ENCODE data around the gene KCNT1.

GRCh38 chr9:135795391-135795790 is 93.4 kb downstream of the KCNT1 start:
- TF ChIP-seq CTCF (IDR thresholded peaks at IDR 0.05): no peak
- TF ChIP-seq POLR2A (IDR thresholded peaks at IDR 0.05): no peak
- no peak for TF ChIP-seq POLR2AphosphoS5 (IDR thresholded peaks at IDR 0.05)

Data from breast epithelium (tissue), 3 donors.